Tibial artery (tissue), 4 donors: Measurements from ENCODE around the gene MUC5B.

Experiments used
- DNase-seq, 2 donors: peaks; one replicate each; pipeline ENCODE4 v3.0.0-alpha.2; 2019
- H3K27ac ChIP-seq, 2 donors: fragments of 200-600 bp; sonication (generic) in 1 of 2; 1 replicate in 1 of 2; 2 replicates in 1 of 2; pipeline ENCODE4 v1.5.1; 2018 to 2019; ENCODE audit warnings: mild to moderate bottlenecking in 1 of 2
- H3K27me3 ChIP-seq, 2 donors: fragments of 200-600 bp; sonication (generic) in 1 of 2; one replicate each; pipeline versions ENCODE4 v1.5.1 to v1.6.0; 2016 to 2019
- H3K36me3 ChIP-seq, 3 donors: fragments of 200-600 bp; sonication (generic) in 2 of 3; one replicate each; pipeline ENCODE4 v1.5.1; 2016 to 2019; ENCODE audit warnings: mild to moderate bottlenecking in 2 of 3
- H3K4me1 ChIP-seq, 4 donors: fragments of 200-600 bp; sonication (generic) in 2 of 4; 1 replicate in 3 of 4; 2 replicates in 1 of 4; pipeline ENCODE4 v1.5.1; 2016 to 2019
- H3K4me3 ChIP-seq, 2 donors: fragments of 200-600 bp; sonication (generic) in 1 of 2; 1 replicate in 1 of 2; 2 replicates in 1 of 2; pipeline ENCODE4 v1.5.1; 2018 to 2019; ENCODE audit warnings: mild to moderate bottlenecking in 2 of 2
- H3K9me3 ChIP-seq, 3 donors: fragments of 200-600 bp; sonication (generic) in 1 of 3; one replicate each; pipeline ENCODE4 v1.5.1; 2016 to 2019
- intact Hi-C: fragments of 100-400 bp; cut with DNase I; formaldehyde crosslinking; loops from one replicate; pipeline ENCODE4 v1.15.0; 2023; ENCODE audit warnings: low total_unique reads
- TF ChIP-seq, protein P1 (sequence below), 2 experiments: fragments of 200-600 bp in 1 of 2; fragments of 450-650 bp in 1 of 2; IDR thresholded peaks; one replicate each; pipeline ENCODE4 v1.5.1; 2017 to 2019; ENCODE audit warnings: antibody characterized with exemption in 2 of 2, mild to moderate bottlenecking in 1 of 2, moderate library complexity in 1 of 2

The MUC5B gene

DNA sequence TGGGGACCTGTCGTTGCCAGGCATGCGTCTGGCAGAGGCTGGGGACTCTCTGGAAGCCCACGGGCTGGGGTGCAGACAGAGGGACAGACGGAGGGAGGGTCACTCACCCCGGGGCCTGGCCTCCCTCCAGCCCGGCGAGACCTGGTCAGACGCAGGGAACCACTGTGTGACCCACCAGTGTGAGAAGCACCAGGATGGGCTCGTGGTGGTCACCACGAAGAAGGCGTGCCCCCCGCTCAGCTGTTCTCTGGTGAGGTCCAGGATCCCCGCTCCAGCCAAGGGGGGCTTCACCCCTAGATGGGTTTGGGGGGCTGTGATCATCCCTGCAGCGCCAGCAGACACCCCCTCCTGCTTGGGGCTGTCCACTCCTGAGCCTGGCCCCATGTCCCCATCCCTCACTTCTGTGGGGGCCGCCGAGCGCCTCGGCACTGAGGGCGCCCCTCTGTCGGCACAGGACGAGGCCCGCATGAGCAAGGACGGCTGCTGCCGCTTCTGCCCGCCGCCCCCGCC is 23.6 kb upstream of the MUC5B start:
- peaks cover 0 to 19% (median 3%) of the 10 kb centered on the region in 4 donors for H3K4me1 ChIP-seq
- H3K9me3 ChIP-seq = no peaks in the 10 kb centered on the region
- H3K36me3 ChIP-seq = no peaks in the 10 kb centered on the region
- no peak overlapping the region for H3K4me3 ChIP-seq
- TF ChIP-seq, protein P1, sequence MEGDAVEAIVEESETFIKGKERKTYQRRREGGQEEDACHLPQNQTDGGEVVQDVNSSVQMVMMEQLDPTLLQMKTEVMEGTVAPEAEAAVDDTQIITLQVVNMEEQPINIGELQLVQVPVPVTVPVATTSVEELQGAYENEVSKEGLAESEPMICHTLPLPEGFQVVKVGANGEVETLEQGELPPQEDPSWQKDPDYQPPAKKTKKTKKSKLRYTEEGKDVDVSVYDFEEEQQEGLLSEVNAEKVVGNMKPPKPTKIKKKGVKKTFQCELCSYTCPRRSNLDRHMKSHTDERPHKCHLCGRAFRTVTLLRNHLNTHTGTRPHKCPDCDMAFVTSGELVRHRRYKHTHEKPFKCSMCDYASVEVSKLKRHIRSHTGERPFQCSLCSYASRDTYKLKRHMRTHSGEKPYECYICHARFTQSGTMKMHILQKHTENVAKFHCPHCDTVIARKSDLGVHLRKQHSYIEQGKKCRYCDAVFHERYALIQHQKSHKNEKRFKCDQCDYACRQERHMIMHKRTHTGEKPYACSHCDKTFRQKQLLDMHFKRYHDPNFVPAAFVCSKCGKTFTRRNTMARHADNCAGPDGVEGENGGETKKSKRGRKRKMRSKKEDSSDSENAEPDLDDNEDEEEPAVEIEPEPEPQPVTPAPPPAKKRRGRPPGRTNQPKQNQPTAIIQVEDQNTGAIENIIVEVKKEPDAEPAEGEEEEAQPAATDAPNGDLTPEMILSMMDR (IDR thresholded peaks at IDR 0.05) = no peak
- H3K27me3 ChIP-seq = peaks cover 0 to 88% of the 10 kb centered on the region in 2 donors
- H3K27ac ChIP-seq = no peak overlapping the region
- DNase-seq = peak in 1 of 2 donors; percentile 43
- intact Hi-C loops = no loop called here

DNA sequence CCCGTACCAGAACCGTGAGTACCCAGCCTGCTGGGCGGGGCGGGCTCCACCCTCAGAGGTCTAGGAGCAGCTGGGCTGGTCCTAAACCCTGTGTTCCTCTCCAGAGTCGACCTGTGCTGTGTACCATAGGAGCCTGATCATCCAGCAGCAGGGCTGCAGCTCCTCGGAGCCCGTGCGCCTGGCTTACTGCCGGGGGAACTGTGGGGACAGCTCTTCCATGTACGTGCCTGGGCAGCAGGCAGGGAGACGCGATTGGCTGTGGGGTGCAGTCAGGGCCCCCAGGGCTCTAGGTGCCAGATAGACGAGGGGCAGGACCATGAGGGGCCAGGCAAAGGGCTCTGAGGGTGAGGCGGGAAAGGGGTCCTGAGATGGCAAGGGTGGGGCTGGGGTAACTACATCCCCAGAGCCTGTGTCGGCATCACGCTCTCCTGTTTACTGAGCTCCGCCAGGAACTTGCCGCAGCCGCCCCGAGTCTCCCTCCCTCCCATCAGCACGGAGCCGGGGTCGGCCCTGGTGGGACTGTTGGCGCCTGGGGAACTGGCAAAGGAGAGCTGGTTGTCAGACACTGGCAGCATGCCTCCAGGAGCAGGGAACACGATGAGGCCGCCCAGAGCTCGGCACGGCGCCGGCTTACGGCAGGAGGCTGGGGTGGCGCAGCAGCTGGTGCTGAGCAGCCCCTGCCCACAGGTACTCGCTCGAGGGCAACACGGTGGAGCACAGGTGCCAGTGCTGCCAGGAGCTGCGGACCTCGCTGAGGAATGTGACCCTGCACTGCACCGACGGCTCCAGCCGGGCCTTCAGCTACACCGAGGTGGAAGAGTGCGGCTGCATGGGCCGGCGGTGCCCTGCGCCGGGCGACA is 22.9 kb upstream of the MUC5B start:
- TF ChIP-seq, protein P1 (IDR thresholded peaks at IDR 0.05) = no peak
- peak in 1 of 2 donors; percentile 46 for DNase-seq
- Histone ChIP-seq H3K36me3 (no peaks in the 10 kb centered on the region), H3K27me3 (peaks cover 0 to 88% of the 10 kb centered on the region in 2 donors), H3K4me3 (no peak overlapping the region), H3K9me3 (no peaks in the 10 kb centered on the region), H3K4me1 (peaks cover 0 to 19% (median 3%) of the 10 kb centered on the region in 4 donors), H3K27ac (no peak overlapping the region)
- intact Hi-C loops = loop anchor here (5.0 kb wide), 1 partner anchor 317 kb away; no protein-coding TSS in a partner anchor

DNA sequence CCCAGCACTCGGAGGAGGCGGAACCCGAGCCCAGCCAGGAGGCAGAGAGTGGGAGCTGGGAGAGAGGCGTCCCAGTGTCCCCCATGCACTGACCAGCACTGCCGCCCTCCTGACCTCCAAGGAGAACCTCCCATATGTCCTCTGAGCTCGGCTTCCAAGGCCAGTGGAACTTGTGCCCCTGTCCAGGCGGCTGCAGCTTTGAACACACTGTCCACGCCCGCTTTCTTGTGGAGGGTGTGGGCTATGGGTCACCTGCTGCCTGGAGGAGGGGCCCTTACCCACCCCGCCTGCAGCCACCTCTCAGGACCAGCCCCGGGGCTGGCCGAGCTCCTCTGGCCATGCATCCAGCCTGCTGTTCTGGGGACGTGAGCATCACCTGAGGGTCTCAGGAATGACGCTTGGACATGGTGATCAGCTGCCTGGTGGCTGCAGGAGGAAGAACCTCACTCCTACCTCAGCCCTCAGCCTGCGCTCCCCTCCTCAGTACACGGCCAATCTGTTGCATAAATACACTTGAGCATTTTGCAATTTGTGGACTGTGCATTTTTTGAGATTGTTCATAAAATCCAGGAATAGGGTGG is 22.2 kb upstream of the MUC5B start:
- peaks cover 0 to 19% (median 3%) of the 10 kb centered on the region in 4 donors for H3K4me1 ChIP-seq
- no peaks in the 10 kb centered on the region for H3K36me3 ChIP-seq
- no peak overlapping the region for H3K4me3 ChIP-seq
- peaks cover 0 to 87% of the 10 kb centered on the region in 2 donors for H3K27me3 ChIP-seq
- DNase-seq = peak in 1 of 2 donors; percentile 61
- TF ChIP-seq, protein P1 (IDR thresholded peaks at IDR 0.05) = no peak
- no peak overlapping the region for H3K27ac ChIP-seq
- no peaks in the 10 kb centered on the region for H3K9me3 ChIP-seq
- intact Hi-C loops = loop anchor here (5.0 kb wide), 1 partner anchor 317 kb away; no protein-coding TSS in a partner anchor

DNA sequence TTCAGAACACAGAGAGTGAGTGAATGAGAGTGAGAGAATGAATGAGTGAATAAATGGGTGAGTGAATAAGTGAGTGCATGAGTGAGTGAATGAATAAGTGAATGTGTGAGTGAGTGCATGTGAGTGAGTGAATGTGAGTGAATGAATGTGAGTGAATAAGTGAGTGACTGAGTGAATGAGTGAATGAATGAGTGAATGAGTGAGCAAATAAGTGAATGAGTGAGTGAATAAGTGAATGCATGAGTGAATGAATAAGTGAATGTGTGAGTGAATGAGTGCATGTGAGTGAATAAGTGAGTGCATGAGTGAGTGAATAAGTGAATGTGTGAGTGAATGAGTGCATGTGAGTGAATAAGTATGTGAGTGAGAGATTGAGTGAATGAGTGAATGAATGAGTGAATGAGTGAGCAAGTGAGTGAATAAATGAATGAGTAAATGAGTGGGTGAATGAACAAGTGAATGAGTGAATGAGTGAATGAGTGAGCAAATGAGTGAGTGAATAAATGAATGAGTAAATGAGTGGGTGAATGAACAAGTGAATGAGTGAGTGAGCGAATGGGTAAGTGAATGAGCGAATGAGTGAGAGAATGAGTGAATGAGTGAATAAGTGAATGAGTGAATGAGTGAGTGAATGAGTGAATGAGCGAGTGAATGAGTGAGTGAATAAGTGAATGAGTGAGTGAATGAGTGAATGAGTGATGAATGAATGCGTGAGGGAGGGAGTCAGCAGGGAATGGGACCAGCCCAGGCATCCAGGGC is 21.3 kb upstream of the MUC5B start:
- no peak for DNase-seq
- TF ChIP-seq, protein P1 (IDR thresholded peaks at IDR 0.05) = no peak
- intact Hi-C loops = loop anchor here (5.0 kb wide), 1 partner anchor 316 kb away; no protein-coding TSS in a partner anchor
- Histone ChIP-seq H3K36me3 (no peaks in the 10 kb centered on the region), H3K27me3 (peaks cover 0 to 78% of the 10 kb centered on the region in 2 donors), H3K9me3 (no peaks in the 10 kb centered on the region), H3K4me3 (no peak overlapping the region), H3K27ac (no peak overlapping the region), H3K4me1 (peaks cover 0 to 19% (median 3%) of the 10 kb centered on the region in 4 donors)

DNA sequence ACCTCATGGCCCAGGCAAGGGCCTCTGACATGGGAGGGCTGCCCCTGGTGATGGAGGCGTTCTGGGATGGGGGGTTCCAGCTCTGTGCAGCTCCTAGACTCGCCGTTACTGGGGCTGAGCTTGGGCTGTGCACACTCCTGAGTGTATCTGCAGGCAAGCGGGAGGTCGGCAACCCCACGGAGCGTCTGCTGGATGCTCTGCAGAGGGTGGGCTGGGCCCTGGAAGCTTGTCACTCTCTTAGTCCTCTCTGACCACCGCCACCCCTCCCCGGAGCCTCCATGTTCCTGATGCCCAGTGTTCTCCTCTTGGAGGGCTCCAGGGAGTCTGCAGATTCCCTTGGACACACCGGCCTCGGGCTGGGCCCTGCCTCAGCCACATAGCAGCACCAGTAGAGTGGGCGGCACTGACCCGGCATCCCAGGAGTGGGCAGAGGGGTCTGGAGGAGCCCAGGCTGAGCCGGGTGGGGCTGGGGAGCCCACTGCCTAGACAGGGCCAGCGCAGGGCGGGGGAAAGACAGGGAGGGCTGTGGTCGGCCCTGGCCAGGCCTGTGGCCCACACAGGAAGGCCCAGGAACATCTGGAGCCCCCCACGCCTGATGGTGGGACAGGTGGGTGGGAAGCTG is 20.6 kb upstream of the MUC5B start:
- Histone ChIP-seq H3K27me3 (peaks cover 0 to 77% of the 10 kb centered on the region in 2 donors), H3K36me3 (no peaks in the 10 kb centered on the region), H3K4me3 (no peak overlapping the region), H3K9me3 (no peaks in the 10 kb centered on the region), H3K27ac (no peak overlapping the region), H3K4me1 (peaks cover 0 to 19% (median 3%) of the 10 kb centered on the region in 4 donors)
- intact Hi-C loops = loop anchor here (5.0 kb wide), 1 partner anchor 315 kb away; no protein-coding TSS in a partner anchor
- TF ChIP-seq, protein P1 (IDR thresholded peaks at IDR 0.05) = no peak
- DNase-seq = peak in 1 of 2 donors; percentile 55
